Right lobe of liver (tissue), 4 donors: ENCODE results near the gene DYNLT2.

Experiments
- POLR2A ChIP-seq: fragments of 450-650 bp; IDR thresholded peaks from one replicate; pipeline ENCODE4 v1.6.1; 2017; ENCODE audit warnings: antibody characterized with exemption, mild to moderate bottlenecking
- TF ChIP-seq, protein P1 (sequence below), 4 donors: fragments of 200-600 bp in 3 of 4; fragments of 450-650 bp in 1 of 4; IDR thresholded peaks; one replicate each; pipeline versions ENCODE4 v1.5.1 to v1.8.0; 2016 to 2022; ENCODE audit warnings: antibody characterized with exemption in 4 of 4, mild to moderate bottlenecking in 2 of 4
- donor health status: DM: no; HTN: no; CAD: no.
- donor health status: DM: no; HTN: no; CAD: no.
- donor health status: DM: no; HTN: yes; CAD: no.

DNA sequence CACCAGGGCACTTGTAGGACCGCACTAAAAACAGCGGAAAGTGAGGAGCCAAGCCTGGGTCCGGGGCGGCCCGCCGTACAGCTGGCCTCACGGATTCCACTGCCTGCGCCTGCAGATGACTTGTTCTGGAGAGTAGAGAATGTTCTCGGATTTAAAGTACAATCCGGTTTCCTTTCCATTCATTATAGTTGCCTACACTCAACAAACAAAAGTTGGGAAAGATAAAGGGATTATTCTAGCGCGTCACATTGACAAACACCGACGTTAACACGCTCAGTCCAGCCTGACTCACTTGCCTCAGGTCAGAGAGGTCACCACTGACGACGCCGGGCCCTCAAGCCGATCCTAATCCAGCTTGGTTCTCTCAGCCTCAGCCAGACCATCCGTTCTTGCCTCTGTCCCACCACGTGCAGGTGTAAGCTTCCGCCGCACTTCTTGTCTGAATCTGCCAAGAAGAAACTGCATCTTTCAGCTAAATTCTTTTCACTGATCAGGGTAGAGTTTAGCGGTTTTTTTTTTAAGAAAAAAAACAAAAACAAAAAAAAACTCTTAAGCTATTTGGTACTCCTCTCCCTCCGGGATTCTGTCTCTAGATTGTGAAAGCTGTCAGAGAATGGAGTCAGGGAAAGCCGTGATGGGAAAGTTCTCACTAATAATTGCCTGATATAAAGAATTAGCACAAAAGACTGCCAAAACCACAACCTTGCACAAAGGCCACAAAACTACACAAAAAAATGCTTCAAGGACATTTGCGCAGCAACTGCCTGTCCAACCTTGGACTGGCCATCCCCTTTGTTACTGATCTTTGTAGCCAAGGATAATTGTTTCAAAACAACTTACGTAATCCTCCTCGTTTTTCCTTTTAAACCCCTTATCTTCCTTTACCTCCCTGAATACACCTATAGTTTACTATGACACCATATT, 26.0 kb downstream of the DYNLT2 start:
- TF ChIP-seq, protein P1, sequence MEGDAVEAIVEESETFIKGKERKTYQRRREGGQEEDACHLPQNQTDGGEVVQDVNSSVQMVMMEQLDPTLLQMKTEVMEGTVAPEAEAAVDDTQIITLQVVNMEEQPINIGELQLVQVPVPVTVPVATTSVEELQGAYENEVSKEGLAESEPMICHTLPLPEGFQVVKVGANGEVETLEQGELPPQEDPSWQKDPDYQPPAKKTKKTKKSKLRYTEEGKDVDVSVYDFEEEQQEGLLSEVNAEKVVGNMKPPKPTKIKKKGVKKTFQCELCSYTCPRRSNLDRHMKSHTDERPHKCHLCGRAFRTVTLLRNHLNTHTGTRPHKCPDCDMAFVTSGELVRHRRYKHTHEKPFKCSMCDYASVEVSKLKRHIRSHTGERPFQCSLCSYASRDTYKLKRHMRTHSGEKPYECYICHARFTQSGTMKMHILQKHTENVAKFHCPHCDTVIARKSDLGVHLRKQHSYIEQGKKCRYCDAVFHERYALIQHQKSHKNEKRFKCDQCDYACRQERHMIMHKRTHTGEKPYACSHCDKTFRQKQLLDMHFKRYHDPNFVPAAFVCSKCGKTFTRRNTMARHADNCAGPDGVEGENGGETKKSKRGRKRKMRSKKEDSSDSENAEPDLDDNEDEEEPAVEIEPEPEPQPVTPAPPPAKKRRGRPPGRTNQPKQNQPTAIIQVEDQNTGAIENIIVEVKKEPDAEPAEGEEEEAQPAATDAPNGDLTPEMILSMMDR (IDR thresholded peaks at IDR 0.05) = no peak
- TF ChIP-seq POLR2A = peak; percentile 68
